GM19328 (cell line): Measurements from ENCODE around the gene SMCO2.

Source experiments
- ATAC-seq: cut with Tn5 transposase; IDR thresholded peaks from one replicate; pipeline ENCODE4 v1.9.1; 2021; ENCODE audit warnings: mild to moderate bottlenecking, moderate library complexity; ENCODE audit not compliant: unreplicated experiment

The SMCO2 gene

DNA sequence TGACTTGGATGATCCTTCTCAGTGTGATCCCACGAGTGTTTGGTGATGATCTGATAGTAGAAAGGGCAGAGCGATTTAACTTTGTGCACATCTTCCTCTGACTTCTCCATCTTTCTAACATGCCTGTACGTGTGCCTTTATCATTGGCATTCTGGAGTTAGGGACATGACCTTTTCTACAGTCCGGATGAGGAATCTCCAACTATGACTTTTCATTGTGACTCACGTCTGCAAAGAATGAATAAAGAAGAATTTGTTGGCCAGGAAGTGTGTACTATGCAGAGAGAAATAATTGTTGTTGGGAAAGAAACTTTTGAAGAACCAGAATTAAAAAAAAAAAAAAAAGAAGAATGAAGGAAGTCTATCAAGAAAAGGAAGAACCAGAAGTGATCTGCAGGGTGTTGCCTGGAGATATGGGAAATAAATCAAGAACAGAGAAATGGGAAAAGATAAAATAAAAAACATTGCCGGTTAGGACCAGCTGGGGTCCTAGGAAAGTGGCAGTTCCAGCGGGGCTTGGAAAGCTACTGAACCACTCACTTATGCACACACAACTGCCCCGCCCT lies 102.8 kb downstream of the SMCO2 start:
- ATAC-seq: no peak

DNA sequence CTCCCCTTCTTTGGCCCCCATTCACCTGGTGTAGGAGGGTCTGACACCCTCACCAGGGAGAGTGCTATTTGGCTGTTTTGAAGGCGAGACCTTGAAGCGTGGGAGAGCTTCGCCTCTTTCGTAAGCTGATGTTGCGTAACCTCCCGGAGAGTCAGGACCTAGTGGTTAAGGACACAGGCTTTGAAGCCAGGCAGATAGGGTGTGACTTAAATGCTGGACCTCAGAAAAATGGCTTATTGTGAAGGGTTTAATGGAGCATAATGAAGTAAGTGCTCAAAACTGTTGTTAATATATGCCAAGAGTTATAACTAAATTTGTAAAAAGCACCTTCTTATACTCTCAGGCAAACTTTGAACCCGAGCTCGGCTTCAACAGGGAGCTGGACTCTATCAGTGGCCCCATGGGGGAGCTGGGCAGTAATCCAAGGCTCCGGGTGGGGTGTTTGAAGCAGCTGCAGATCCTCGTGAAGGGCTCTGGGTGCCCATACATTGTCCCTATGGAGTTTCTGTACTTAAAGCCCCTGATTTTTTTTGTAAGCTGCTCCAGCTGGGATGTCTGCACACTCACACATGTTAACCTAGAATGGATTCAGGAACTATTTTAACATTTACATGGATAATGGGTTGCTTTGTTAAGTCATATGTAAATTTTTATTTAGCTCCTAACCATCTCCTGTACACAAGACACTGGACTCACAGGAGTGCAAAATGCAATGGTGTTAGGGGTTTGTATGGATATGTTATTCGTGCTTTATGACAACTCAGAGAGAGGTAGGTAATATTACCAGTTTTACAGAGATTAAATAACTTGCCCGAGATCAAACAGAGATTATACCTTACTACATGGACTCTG lies 103.5 kb downstream of the SMCO2 start:
- no peak for ATAC-seq

DNA sequence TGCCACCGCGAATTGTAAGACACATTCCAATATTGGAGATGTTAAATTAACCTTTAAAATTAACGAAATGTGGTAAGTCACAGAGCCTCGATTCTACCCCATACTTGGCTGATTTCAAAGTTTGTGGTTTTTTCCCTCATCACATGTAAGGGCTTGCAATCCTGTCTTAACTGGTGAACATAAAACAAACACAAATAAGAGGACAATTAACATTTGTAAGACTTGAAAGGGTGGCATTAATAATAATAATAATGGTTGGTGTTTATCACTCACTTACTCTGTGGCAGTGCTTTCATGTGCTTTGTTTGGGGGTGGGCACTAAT lies 104.1 kb downstream of the SMCO2 start:
- no peak for ATAC-seq

DNA sequence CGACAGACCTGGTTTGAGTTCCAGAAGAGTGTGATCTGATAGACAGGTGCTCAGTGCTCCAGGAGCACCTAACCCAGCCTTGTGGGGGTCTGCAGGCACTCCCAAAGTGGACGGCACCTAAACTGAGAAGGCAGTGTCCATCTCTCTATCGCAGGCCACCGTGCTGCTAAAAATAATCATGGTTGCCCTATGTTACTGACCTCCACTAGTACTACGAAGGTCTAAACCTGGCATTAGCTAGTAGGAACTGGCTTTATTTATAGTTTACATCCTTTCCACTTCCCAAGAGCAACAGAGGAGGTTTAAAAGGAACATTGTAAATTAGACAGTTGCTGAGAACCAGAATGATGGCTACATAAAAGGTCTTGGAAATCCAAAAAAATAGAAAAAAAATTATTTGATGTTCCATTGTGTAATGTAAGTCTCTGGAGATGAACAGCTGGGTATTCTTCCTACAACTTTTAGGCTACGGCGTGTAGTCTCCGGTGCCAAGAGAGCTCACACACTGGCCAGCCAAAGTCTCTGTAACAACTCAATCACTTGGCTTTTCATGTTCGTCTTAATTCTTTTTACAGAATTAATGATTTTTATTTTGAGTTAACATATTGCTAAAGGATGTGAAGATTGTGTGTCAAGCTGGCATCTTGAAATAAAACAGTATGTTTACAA lies 104.8 kb downstream of the SMCO2 start:
- no peak for ATAC-seq
